K562 (cell line): Measurements from ENCODE around the gene ANO1. TPM values are rescaled to one million over a fixed set of nuclear protein-coding genes. Genes with fewer than 3 reads are reported as not detected.

Source experiments
- ATAC-seq: fragments of 200-7000 bp; cut with Tn5 transposase; 3 replicates; pipeline ENCODE4 v1.9.1; 2020; ENCODE audit warnings: moderate library complexity
- BruUV-seq: library from RNA; stranded (reverse); fragments of 400-500 nt; replicated peaks from 2 replicates; lab custom pipeline; 2021; lab: Mats Ljungman, UMichigan
- CTCF ChIA-PET: fragments of 300-600 bp; formaldehyde crosslinking; extraction: SDS; loops from one replicate; lab custom pipeline; 2021; ENCODE audit warnings: low intra/inter-chr PET ratio; lab: Yijun Ruan, JAX
- POLR2A ChIA-PET: fragments of 300-600, 350-650 bp; sonication (Branson Sonifier 250); formaldehyde crosslinking; extraction: SDS; loops from one replicate; lab custom pipeline; 2021; ENCODE audit warnings: antibody characterized with exemption, inconsistent platforms; lab: Yijun Ruan, JAX
- DNase-seq, 4 experiments: peaks; one replicate each; pipeline versions ENCODE4 v3.0.0 to v3.0.0-alpha.2; 2011 to 2018; ENCODE audit warnings: low spot score in 3 of 4, mixed read lengths in 3 of 4; ENCODE audit errors: extremely low read depth in 1 of 4
- FAIRE-seq: peaks from 2 replicates; lab custom pipeline; 2011; peaks lifted over from hg19 to GRCh38; lab: Jason Lieb, UNC
- H2AFZ ChIP-seq: 2 replicates; pipeline ENCODE4 v1.6.0; 2011; ENCODE audit warnings: low read depth, low read length, control low read depth, inconsistent platforms
- H3K27ac ChIP-seq: fragments of 200-600 bp; 3 replicates; pipeline ENCODE4 v1.8.0; 2011; ENCODE audit warnings: low read depth, mild to moderate bottlenecking, control low read depth, inconsistent platforms, low read length, moderate library complexity, mixed read lengths; ENCODE audit errors: extremely low read depth
- H3K27me3 ChIP-seq, 2 experiments: fragments of 300-600 bp in 1 of 2; 2 replicates in 1 of 2; 3 replicates in 1 of 2; pipeline versions ENCODE4 v1.6.0 to v1.8.0; 2011; ENCODE audit warnings: inconsistent platforms in 2 of 2, low read length in 2 of 2, mild to moderate bottlenecking in 1 of 2, mixed read lengths in 1 of 2, moderate library complexity in 1 of 2; ENCODE audit not compliant: control insufficient read depth in 2 of 2, insufficient read depth in 2 of 2
- H3K36me3 ChIP-seq: fragments of 300-600 bp; 3 replicates; pipeline ENCODE4 v1.8.0; 2011; ENCODE audit warnings: mild to moderate bottlenecking, low read length, inconsistent platforms; ENCODE audit not compliant: control insufficient read depth, insufficient read depth
- H3K4me1 ChIP-seq, 2 experiments: fragments of 200-600 bp in 1 of 2; replicated peaks in 1 of 2; 2 replicates in 1 of 2; 3 replicates in 1 of 2; pipeline versions ENCODE4 v1.5.1 to v1.8.0; 2011; ENCODE audit warnings: inconsistent platforms in 2 of 2, low read length in 2 of 2, mild to moderate bottlenecking in 1 of 2, mixed read lengths in 1 of 2, moderate library complexity in 1 of 2; ENCODE audit not compliant: control insufficient read depth in 2 of 2, insufficient read depth in 2 of 2
- H3K4me2 ChIP-seq: 2 replicates; pipeline ENCODE4 v1.6.1; 2011; ENCODE audit warnings: low read length, control low read depth, inconsistent platforms, mixed read lengths; ENCODE audit not compliant: insufficient read depth
- H3K4me3 ChIP-seq: fragments of 200-600 bp; sonication (generic), shearing (Covaris generic); 2 replicates; pipeline ENCODE4 v1.5.1; 2016; ENCODE audit warnings: control low read depth, inconsistent platforms
- H3K79me2 ChIP-seq: fragments of 200-600 bp; 3 replicates; pipeline ENCODE4 v1.8.0; 2011; ENCODE audit warnings: low read length, inconsistent platforms; ENCODE audit not compliant: control insufficient read depth, insufficient read depth
- H3K9ac ChIP-seq, 2 experiments: 2 replicates each; pipeline versions ENCODE4 v1.6.0 to v1.6.1; 2011; ENCODE audit warnings: low read depth in 2 of 2, low read length in 2 of 2, control low read depth in 1 of 2, inconsistent platforms in 1 of 2, mild to moderate bottlenecking in 1 of 2, mixed read lengths in 1 of 2; ENCODE audit not compliant: insufficient read depth in 1 of 2
- H3K9me1 ChIP-seq: one replicate; pipeline ENCODE4 v1.6.0; 2011; ENCODE audit warnings: inconsistent platforms, mild to moderate bottlenecking, low read length, moderate library complexity; ENCODE audit not compliant: control insufficient read depth, insufficient read depth
- H3K9me3 ChIP-seq: replicated peaks from 2 replicates; pipeline ENCODE4 v1.5.1; 2011; ENCODE audit warnings: low read depth, low read length, inconsistent platforms; ENCODE audit not compliant: control insufficient read depth, insufficient read depth
- H4K20me1 ChIP-seq: replicated peaks from 2 replicates; pipeline ENCODE4 v1.6.1; 2011; ENCODE audit warnings: low read length, inconsistent platforms, mixed read lengths; ENCODE audit not compliant: control insufficient read depth, insufficient read depth
- BRCA1 ChIP-seq, 2 experiments: fragments of 450-650 bp in 1 of 2; sonication (generic) in 1 of 2; formaldehyde crosslinking in 1 of 2; IDR thresholded peaks; 2 replicates each; pipeline versions ENCODE4 v1.5.0 to v1.6.1; 2017 to 2020; ENCODE audit warnings: mild to moderate bottlenecking in 1 of 2, missing genetic modification reagents in 1 of 2
- CBX2 ChIP-seq: fragments of 200-600 bp; sonication (generic); IDR thresholded peaks from one replicate; pipeline ENCODE4 v1.6.1; 2012; ENCODE audit warnings: mild to moderate bottlenecking, low read length, inconsistent platforms; ENCODE audit not compliant: insufficient read depth, poor library complexity, severe bottlenecking
- CEBPB ChIP-seq: fragments of 450-650 bp; IDR thresholded peaks from 2 replicates; pipeline ENCODE4 v1.6.1; 2016; ENCODE audit warnings: missing genetic modification characterization, missing compliant biosample characterization
- CHD4 ChIP-seq: fragments of 200-600 bp; sonication (generic); IDR thresholded peaks from 3 replicates; pipeline ENCODE4 v1.6.1; 2012; ENCODE audit warnings: low read depth, mild to moderate bottlenecking, mixed read lengths, low read length, inconsistent platforms; ENCODE audit not compliant: insufficient read depth, insufficient replicate concordance, poor library complexity, severe bottlenecking
- E4F1 ChIP-seq: fragments of 250-450 bp; sonication (Bioruptor Pico); IDR thresholded peaks from 2 replicates; pipeline ENCODE4 v1.5.0; 2021; ENCODE audit warnings: mild to moderate bottlenecking, borderline replicate concordance
- EP400 ChIP-seq: fragments of 450-650 bp; IDR thresholded peaks from 2 replicates; pipeline ENCODE4 v1.6.1; 2017; ENCODE audit warnings: antibody characterized with exemption, mild to moderate bottlenecking, moderate library complexity
- FIP1L1 ChIP-seq: fragments of 200-400 bp; formaldehyde crosslinking; IDR thresholded peaks from 2 replicates; pipeline ENCODE4 v1.6.1; 2018; ENCODE audit warnings: mild to moderate bottlenecking, low read depth, low read length; ENCODE audit not compliant: poor library complexity, severe bottlenecking
- HBP1 ChIP-seq: fragments of 450-650 bp; formaldehyde crosslinking; IDR thresholded peaks from 2 replicates; pipeline ENCODE4 v1.4.0; 2022; ENCODE audit warnings: missing genetic modification characterization
- KLF6 ChIP-seq: fragments of 250-450 bp; sonication (Bioruptor Pico); IDR thresholded peaks from 2 replicates; pipeline ENCODE4 v1.4.0; 2020; ENCODE audit warnings: mild to moderate bottlenecking, moderate library complexity, borderline replicate concordance
- PYGO2 ChIP-seq: fragments of 450-650 bp; IDR thresholded peaks from 2 replicates; pipeline ENCODE4 v1.6.1; 2016; ENCODE audit warnings: mild to moderate bottlenecking, missing genetic modification characterization, moderate library complexity, missing compliant biosample characterization
- RHOXF2B ChIP-seq: fragments of 250-450 bp; sonication (Bioruptor Pico); conservative IDR thresholded peaks from 2 replicates; pipeline ENCODE4 v1.5.1; 2021
- SRF ChIP-seq, 2 experiments: fragments of 250-450, 450-650 bp in 1 of 2; sonication (Bioruptor Pico) in 1 of 2; sonication (generic) in 1 of 2; formaldehyde crosslinking; IDR thresholded peaks; 2 replicates each; pipeline versions ENCODE4 v1.5.0 to v1.5.1; 2020 to 2022; ENCODE audit warnings: mild to moderate bottlenecking in 1 of 2, missing genetic modification reagents in 1 of 2
- SRSF7 ChIP-seq: fragments of 200-400 bp; formaldehyde crosslinking; optimal IDR thresholded peaks from 2 replicates; pipeline ENCODE3; 2017; ENCODE audit warnings: mild to moderate bottlenecking, low read depth, low read length
- TRIM28 ChIP-seq: fragments of 450-650 bp; IDR thresholded peaks from 2 replicates; pipeline ENCODE4 v1.6.1; 2017
- ZBTB8A ChIP-seq: fragments of 450-650 bp; IDR thresholded peaks from 2 replicates; pipeline ENCODE4 v1.6.1; 2018; ENCODE audit warnings: mild to moderate bottlenecking, moderate library complexity; ENCODE audit not compliant: partially characterized antibody
- ZNF561 ChIP-seq: fragments of 450-650 bp; formaldehyde crosslinking; conservative IDR thresholded peaks from 2 replicates; pipeline ENCODE4 v1.4.0; 2020; ENCODE audit warnings: mild to moderate bottlenecking, moderate library complexity
- WGBS: fragments of 100-300 bp; shearing (Covaris generic); methylation state at CpG from one replicate; pipeline ENCODE4 v1.1.6; 2016; ENCODE audit warnings: low coverage, mixed read lengths; ENCODE audit not compliant: insufficient coverage; ENCODE audit errors: missing lambda C conversion rate; 5-methylcytosine and 5-hydroxymethylcytosine counted together
- in situ Hi-C: fragments of 300-500 bp; cut with MboI; formaldehyde crosslinking; loops from 4 replicates; pipeline ENCODE4 v1.15.0; 2018; ENCODE audit warnings: inconsistent platforms, mixed read lengths
- intact Hi-C: fragments of 100-400 bp; cut with micrococcal nuclease; formaldehyde crosslinking; loops from 2 replicates; pipeline ENCODE4 v1.14.2; 2022
- polyA plus RNA-seq, 8 experiments: library from polyadenylated mRNA; depleted of rRNA in 4 of 8; stranded (reverse) in 5 of 8; unstranded in 3 of 8; fragments of >200 nt; fragmentation: Nextera tagmentation in 2 of 8; fragmentation: Illumina TruSeq in 1 of 8; extraction: Ambion mirVana in 2 of 8; extraction: Trizol in 1 of 8; gene quantifications; 2 replicates each; pipeline versions ENCODE4 v1.2.1 to v1.2.3, GENCODE V29; 2011 to 2014; ENCODE audit warnings: inconsistent platforms in 1 of 8, missing spikeins in 1 of 8
- total RNA-seq, 7 experiments: library from RNA; depleted of rRNA in 6 of 7; stranded (reverse); fragments of >200 nt in 6 of 7; fragmentation: Illumina TruSeq in 2 of 7; extraction: Trizol in 2 of 7; gene quantifications; 2 replicates each; pipeline versions ENCODE4 v1.2.1 to v1.2.3, GENCODE V29; 2011 to 2021; ENCODE audit warnings: low replicate concordance in 1 of 7
- TF ChIP-seq, protein P1 (sequence below): fragments of 250-450 bp; sonication (Bioruptor Pico); IDR thresholded peaks from 2 replicates; pipeline ENCODE4 v1.8.0; 2022; ENCODE audit warnings: moderate library complexity, mild to moderate bottlenecking, inconsistent platforms

The ANO1 gene
- total and polyA plus RNA-seq, 9 of the 15 experiments (the other 6 are each of a cell fraction or from before 2014, with no cell fraction given), result not detected

DNA sequence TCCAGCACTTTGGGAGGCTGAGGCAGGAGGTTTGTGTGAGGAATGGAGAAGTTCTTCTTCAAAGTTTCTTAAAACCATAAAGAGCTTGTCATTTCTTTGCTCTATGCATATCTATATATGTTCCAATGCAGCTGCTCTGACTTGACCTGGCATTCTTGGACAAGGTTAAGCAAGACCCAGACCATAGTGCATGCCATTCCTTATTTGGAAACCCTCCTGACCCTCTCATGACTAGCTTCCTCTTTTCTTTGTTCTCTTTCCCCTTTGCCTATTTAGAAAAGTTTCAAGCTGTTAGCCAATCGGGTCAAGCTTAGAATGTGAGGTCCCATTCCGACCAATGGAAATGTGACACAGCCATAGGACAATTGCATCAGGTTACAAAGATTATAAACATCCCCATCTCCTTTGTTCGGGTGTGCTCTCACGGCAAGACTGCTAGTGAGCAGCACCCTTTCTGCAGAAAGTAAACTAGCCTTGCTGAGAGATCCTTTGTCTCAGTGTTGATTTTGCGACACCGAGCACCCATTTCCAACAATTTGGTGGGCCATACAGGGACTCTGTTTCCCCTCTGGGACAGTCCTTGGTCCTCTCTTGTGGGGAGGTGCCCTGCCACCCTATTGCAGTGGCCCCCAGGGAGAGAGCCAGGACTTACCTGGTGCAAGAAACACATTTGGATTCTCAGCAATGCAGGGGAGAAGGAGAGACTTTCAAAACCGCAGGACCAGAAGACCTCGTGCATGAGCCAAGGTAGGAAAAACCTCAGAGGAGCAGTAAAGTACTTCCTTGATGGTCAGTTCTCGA, 39.9 kb upstream of the ANO1 start:
- no peak overlapping the region for H3K4me3 ChIP-seq
- peaks cover 18 to 59% of the 10 kb centered on the region in 2 experiments; a peak in 3 of 5 replicates for H3K27me3 ChIP-seq
- DNase-seq, result no peak
- in situ Hi-C loops, result no loop called here
- intact Hi-C loops, result no loop called here
- no peak overlapping the region for H3K27ac ChIP-seq
- ATAC-seq, result no peak
- no peaks in the 10 kb centered on the region for H3K4me1 ChIP-seq
- H3K79me2 ChIP-seq, result no peaks in the 10 kb centered on the region
- no peak overlapping the region for H3K4me2 ChIP-seq
- CTCF ChIA-PET, result no interaction called here
- H2AFZ ChIP-seq, result no peak overlapping the region
- 3% methylated on average over 9 of the region's 9 CpGs for WGBS
- FAIRE-seq, result no peak
- H4K20me1 ChIP-seq, result no peaks in the 10 kb centered on the region
- POLR2A ChIA-PET, result interaction anchor here (0.6 kb wide), 1 partner anchor 113 kb away, joined by 3 read pairs; no protein-coding TSS in a partner anchor
- H3K9me3 ChIP-seq, result no peaks in the 10 kb centered on the region; the same call in none of the 2 replicates
- BruUV-seq, result no TSS peak
- no peaks in the 10 kb centered on the region for H3K9me1 ChIP-seq
- H3K9ac ChIP-seq, result no peak overlapping the region
- no peaks in the 10 kb centered on the region for H3K36me3 ChIP-seq
- TF ChIP-seq CBX2, result no peak
- TF ChIP-seq BRCA1 (IDR thresholded peaks at IDR 0.05), result no peak
- no peak for TF ChIP-seq BRCA1 (CRISPR knock-in tag; IDR thresholded peaks at IDR 0.05)
- TF ChIP-seq E4F1 (CRISPR knock-in tag), result no peak
- TF ChIP-seq, protein P1, sequence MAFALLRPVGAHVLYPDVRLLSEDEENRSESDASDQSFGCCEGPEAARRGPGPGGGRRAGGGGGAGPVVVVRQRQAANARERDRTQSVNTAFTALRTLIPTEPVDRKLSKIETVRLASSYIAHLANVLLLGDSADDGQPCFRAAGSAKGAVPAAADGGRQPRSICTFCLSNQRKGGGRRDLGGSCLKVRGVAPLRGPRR (CRISPR knock-in tag), result no peak
- no peak for TF ChIP-seq EP400
- no peak for TF ChIP-seq CHD4
- no peak for TF ChIP-seq ZBTB8A
- TF ChIP-seq TRIM28, result peak; percentile 78
- TF ChIP-seq ZNF561 (CRISPR knock-in tag), result peak; percentile 79
- TF ChIP-seq SRSF7, result no peak
- no peak for TF ChIP-seq PYGO2 (tag)
- TF ChIP-seq KLF6 (CRISPR knock-in tag), result no peak
- no peak for TF ChIP-seq FIP1L1
- no peak for TF ChIP-seq RHOXF2B
- TF ChIP-seq CEBPB (tag), result peak; percentile 25; the same call in 1 of the 2 replicates
- peak in 1 of 2 experiments; percentile 57; a peak in 1 of 4 replicates for TF ChIP-seq SRF (CRISPR knock-in tag; IDR thresholded peaks at IDR 0.05)
- no peak for TF ChIP-seq HBP1 (CRISPR knock-in tag)
